ENCODE data around the gene TEX10. TPM values are rescaled to one million over a fixed set of nuclear protein-coding genes. Genes with fewer than 3 reads are reported as not detected.
"Not testable (repeated sequence)": the region's sequence is repeated elsewhere in the genome, so short reads cannot be mapped to it uniquely, and the experiment has no call there.

TEX10 gene
- total RNA-seq (10 to 100 TPM; 25.2 to 33.5 TPM), polyA plus RNA-seq (ENCODE audit: insufficient read length in 2 of 2) (10 to 100 TPM; 24.9 to 26.0 TPM)
- long read RNA-seq, donor 1, full-length matches to known transcripts: 10 of 16 reads
- long read RNA-seq, donor 1, partial matches to known transcripts: 6 of 16 reads
- long read RNA-seq, donor 1, other reads (novel, unspliced or antisense): 0 of 16 reads
- long read RNA-seq, donor 2, partial matches to known transcripts: 0 of 1 reads
- long read RNA-seq, donor 2, other reads (novel, unspliced or antisense): 0 of 1 reads
- long read RNA-seq, donor 3, full-length matches to known transcripts: 2 of 10 reads
- long read RNA-seq, donor 3, partial matches to known transcripts: 8 of 10 reads
- long read RNA-seq, donor 3, other reads (novel, unspliced or antisense): 0 of 10 reads
- long read RNA-seq, donor 4, full-length matches to known transcripts: 11 of 28 reads
- long read RNA-seq, donor 4, partial matches to known transcripts: 17 of 28 reads
- long read RNA-seq, donor 4, other reads (novel, unspliced or antisense): 0 of 28 reads

DNA sequence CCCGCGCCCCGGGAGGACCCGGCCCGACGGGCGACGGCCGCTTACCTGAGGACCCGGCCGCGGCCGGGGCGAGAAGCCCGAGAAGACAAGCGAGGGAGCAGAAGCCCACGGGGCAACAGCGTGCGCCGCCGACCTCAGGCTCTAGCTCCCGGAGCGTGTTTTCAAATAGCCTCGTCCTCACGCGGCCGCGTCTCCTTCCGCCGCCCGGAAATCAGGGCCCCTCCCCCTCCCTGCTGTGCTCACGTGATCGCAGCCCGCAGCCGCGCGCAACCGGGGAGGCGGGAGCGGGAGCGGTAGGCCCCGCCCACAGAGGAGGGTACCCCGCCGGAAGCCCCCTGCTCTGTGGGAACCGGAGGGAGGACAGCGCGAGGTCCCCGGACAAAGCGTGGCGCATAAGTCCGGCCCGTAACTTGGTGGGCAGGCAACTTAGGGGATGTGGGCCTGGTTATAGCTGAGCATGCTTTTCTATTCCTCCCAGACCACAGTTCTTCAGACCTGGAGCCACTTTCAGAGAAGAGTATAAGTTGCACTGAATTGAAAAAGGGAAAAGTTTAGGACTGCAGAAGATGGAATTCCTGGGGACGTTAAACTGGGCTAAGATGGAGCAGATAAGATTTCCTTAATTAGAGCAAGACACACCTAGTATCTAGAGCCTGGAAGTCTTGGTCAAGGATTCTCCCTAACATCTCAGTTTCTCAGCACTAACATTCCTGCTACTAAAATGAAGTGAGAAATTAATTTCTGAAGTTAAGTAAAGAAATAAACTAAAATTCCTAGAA, at the start of gene TEX10:
TEX10 (minus strand) TSS at position 216 of the 779 bp plus-strand sequence. CDS start 3,579 bp downstream, outside the sequence.
- peak; percentile 80 to 97 (median 85) for DNase-seq (ENCODE audit: low read depth in 4 of 6, low spot score in 6 of 6)
- Histone ChIP-seq H3K27me3 (ENCODE audit: control insufficient read depth, insufficient read depth, low read length) (no peaks in the 10 kb centered on the region), H3K4me3 (ENCODE audit: low read depth, low read length) (peak within 1 kb of the TSS; percentile 79), H3K9me3 (ENCODE audit: control insufficient read depth, insufficient read depth, low read length) (no peaks in the 10 kb centered on the region), H3K36me3 (ENCODE audit: control insufficient read depth, insufficient read depth, low read length) (no peaks in the 10 kb centered on the region), H3K27ac (ENCODE audit: low read depth, low read length) (peak within 1 kb of the TSS; percentile 77), H3K4me1 (ENCODE audit: control insufficient read depth, insufficient read depth, low read length) (no peaks in the 10 kb centered on the region)
- WGBS (ENCODE audit: insufficient coverage): under 1% methylated on average over 51 of the region's 53 CpGs

- H3K36me3 ChIP-seq (ENCODE audit: control insufficient read depth, insufficient read depth, low read length): no peaks in the 10 kb centered on the region
Measured at GRCh38 chr9:100401042-100401441, 48.3 kb upstream of the TEX10 start.

DNA sequence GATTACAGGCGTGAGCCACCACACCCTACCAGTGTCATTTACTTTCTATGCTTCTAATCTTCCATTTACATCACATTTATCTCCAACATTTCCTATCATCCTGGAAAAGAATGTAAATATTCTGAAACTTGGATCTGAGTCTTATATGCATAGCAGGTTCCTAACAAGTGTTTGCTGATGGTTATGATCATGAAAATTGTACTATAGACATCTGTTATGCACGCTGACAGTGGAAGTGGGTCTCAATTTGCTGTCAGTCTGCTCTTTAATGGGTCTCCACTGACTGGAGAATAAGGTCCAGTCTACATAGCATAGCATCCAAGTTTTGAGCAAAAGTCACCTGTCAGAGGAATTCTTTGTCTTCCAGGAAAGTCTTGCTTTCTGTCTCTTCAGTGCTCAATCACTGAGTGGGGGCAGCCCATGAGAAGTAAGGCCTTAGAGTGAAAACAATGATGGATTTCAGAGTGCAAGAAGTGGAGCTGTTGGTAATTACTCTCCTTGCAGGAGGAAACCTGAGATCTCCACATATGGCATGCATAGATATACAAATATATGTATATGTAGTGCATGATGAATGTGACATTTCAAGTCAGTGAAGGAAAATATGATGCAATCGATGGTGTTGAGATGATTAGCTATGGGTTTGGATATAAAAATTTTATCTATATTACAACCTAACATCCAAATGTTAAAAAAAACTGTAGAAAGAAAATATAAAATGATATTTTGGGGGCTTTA, 45.0 kb upstream of the TEX10 start:
- Histone ChIP-seq H3K9me3 (ENCODE audit: control insufficient read depth, insufficient read depth, low read length) (no peaks in the 10 kb centered on the region), H3K27ac (ENCODE audit: low read depth, low read length) (no peak overlapping the region), H3K27me3 (ENCODE audit: control insufficient read depth, insufficient read depth, low read length) (no peaks in the 10 kb centered on the region), H3K4me1 (ENCODE audit: control insufficient read depth, insufficient read depth, low read length) (no peaks in the 10 kb centered on the region), H3K36me3 (ENCODE audit: control insufficient read depth, insufficient read depth, low read length) (no peaks in the 10 kb centered on the region), H3K4me3 (ENCODE audit: low read depth, low read length) (no peak overlapping the region)
- 100% methylated on average over 1 of the region's 3 CpGs for WGBS (ENCODE audit: insufficient coverage)
- no peak for DNase-seq (ENCODE audit: low read depth in 4 of 6, low spot score in 6 of 6)

More at GRCh38 chr9:100401042-100401441, 48.3 kb upstream of the TEX10 start:
- WGBS (ENCODE audit: insufficient coverage): 86% methylated on average over 1 of the region's 1 CpG
- no peak for DNase-seq (ENCODE audit: low read depth in 4 of 6, low spot score in 6 of 6)
- H3K4me1 ChIP-seq (ENCODE audit: control insufficient read depth, insufficient read depth, low read length): no peaks in the 10 kb centered on the region
- H3K9me3 ChIP-seq (ENCODE audit: control insufficient read depth, insufficient read depth, low read length): no peaks in the 10 kb centered on the region
- no peaks in the 10 kb centered on the region for H3K27me3 ChIP-seq (ENCODE audit: control insufficient read depth, insufficient read depth, low read length)
- H3K4me3 ChIP-seq (ENCODE audit: low read depth, low read length): no peak overlapping the region
- H3K27ac ChIP-seq (ENCODE audit: low read depth, low read length): no peak overlapping the region

DNA sequence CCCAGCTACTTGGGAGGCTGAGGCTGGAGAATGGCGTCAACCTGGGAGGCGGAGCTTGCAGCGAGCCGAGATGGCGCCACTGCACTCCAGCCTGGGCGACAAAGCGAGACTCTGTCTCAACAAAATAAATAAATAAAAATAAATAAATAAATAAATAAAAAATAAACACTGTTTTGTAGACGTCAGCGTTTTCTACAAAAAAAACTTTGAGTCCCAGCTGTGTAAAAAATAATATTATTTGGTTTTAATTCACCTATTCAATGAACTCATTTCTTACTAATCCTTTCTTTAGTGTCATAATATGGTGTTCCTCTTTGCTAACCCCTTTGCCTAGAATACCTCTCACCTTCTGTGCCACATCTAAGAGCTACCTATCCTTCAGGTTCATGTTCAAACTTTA, 44.0 kb upstream of the TEX10 start:
- Histone ChIP-seq H3K36me3 (ENCODE audit: control insufficient read depth, insufficient read depth, low read length) (no peaks in the 10 kb centered on the region), H3K9me3 (ENCODE audit: control insufficient read depth, insufficient read depth, low read length) (no peaks in the 10 kb centered on the region), H3K27ac (ENCODE audit: low read depth, low read length) (no peak overlapping the region), H3K4me3 (ENCODE audit: low read depth, low read length) (no peak overlapping the region), H3K27me3 (ENCODE audit: control insufficient read depth, insufficient read depth, low read length) (no peaks in the 10 kb centered on the region), H3K4me1 (ENCODE audit: control insufficient read depth, insufficient read depth, low read length) (no peaks in the 10 kb centered on the region)
- WGBS (ENCODE audit: insufficient coverage): no CpG with 5 or more reads among the region's 9 CpGs
- DNase-seq (ENCODE audit: low read depth in 4 of 6, low spot score in 6 of 6): no peak

GRCh38 chr9:100394816-100395215, 42.1 kb upstream of the TEX10 start:
- no peaks in the 10 kb centered on the region for H3K4me1 ChIP-seq (ENCODE audit: control insufficient read depth, insufficient read depth, low read length)
- WGBS (ENCODE audit: insufficient coverage): no CpG with 5 or more reads among the region's 2 CpGs
- no peak overlapping the region for H3K27ac ChIP-seq (ENCODE audit: low read depth, low read length)
- no peaks in the 10 kb centered on the region for H3K27me3 ChIP-seq (ENCODE audit: control insufficient read depth, insufficient read depth, low read length)
- peaks cover 3% of the 10 kb centered on the region for H3K36me3 ChIP-seq (ENCODE audit: control insufficient read depth, insufficient read depth, low read length)
- no peak overlapping the region for H3K4me3 ChIP-seq (ENCODE audit: low read depth, low read length)
- no peak for DNase-seq (ENCODE audit: low read depth in 4 of 6, low spot score in 6 of 6)
- H3K9me3 ChIP-seq (ENCODE audit: control insufficient read depth, insufficient read depth, low read length): no peaks in the 10 kb centered on the region

DNA sequence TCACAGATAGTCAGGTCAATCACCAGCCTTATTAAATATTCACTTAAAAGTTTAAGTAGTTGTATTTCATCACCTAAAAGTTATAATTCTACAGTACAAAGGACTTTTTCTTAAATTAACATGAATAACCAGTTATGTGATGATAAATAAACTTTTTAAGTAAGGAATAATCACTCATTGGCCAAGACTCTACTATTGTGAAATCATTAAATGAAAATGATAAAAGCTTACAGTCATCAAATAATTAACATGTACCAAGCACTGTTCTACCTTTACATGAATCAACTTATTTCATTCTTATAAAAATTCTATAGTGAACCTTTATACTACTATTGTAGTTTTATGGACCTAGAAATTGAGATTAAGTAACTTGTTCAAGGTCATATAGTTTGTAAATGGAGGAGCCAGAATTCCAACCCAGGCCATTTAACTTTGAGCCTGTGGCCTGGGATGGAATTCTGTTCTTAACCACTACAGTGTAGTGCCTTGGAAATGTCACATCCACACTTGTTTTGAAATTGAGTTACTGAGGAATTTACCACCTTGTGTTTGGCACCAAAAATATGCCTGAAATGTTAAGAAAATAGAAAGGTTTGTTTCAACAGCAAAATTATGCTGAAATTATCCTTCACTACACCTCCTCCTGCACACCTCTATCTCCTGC, 41.4 kb upstream of the TEX10 start:
- no peaks in the 10 kb centered on the region for H3K9me3 ChIP-seq (ENCODE audit: control insufficient read depth, insufficient read depth, low read length)
- H3K36me3 ChIP-seq (ENCODE audit: control insufficient read depth, insufficient read depth, low read length): peaks cover 3% of the 10 kb centered on the region
- no peaks in the 10 kb centered on the region for H3K27me3 ChIP-seq (ENCODE audit: control insufficient read depth, insufficient read depth, low read length)
- H3K4me1 ChIP-seq (ENCODE audit: control insufficient read depth, insufficient read depth, low read length): no peaks in the 10 kb centered on the region
- DNase-seq (ENCODE audit: low read depth in 4 of 6, low spot score in 6 of 6): no peak
- no peak overlapping the region for H3K27ac ChIP-seq (ENCODE audit: low read depth, low read length)
- H3K4me3 ChIP-seq (ENCODE audit: low read depth, low read length): no peak overlapping the region

GRCh38 chr9:100392989-100393388, 40.2 kb upstream of the TEX10 start:
- H3K9me3 ChIP-seq (ENCODE audit: control insufficient read depth, insufficient read depth, low read length); H3K4me1 ChIP-seq (ENCODE audit: control insufficient read depth, insufficient read depth, low read length); DNase-seq (ENCODE audit: low read depth in 4 of 6, low spot score in 6 of 6); H3K27me3 ChIP-seq (ENCODE audit: control insufficient read depth, insufficient read depth, low read length); H3K4me3 ChIP-seq (ENCODE audit: low read depth, low read length); H3K36me3 ChIP-seq (ENCODE audit: control insufficient read depth, insufficient read depth, low read length); H3K27ac ChIP-seq (ENCODE audit: low read depth, low read length): not testable (repeated sequence)
- WGBS (ENCODE audit: insufficient coverage): 97% methylated on average over 19 of the region's 21 CpGs

GRCh38 chr9:100379862-100380261, 27.1 kb upstream of the TEX10 start:
- H3K4me1 ChIP-seq (ENCODE audit: control insufficient read depth, insufficient read depth, low read length): no peaks in the 10 kb centered on the region
- WGBS (ENCODE audit: insufficient coverage): no CpG with 5 or more reads among the region's 4 CpGs

DNA sequence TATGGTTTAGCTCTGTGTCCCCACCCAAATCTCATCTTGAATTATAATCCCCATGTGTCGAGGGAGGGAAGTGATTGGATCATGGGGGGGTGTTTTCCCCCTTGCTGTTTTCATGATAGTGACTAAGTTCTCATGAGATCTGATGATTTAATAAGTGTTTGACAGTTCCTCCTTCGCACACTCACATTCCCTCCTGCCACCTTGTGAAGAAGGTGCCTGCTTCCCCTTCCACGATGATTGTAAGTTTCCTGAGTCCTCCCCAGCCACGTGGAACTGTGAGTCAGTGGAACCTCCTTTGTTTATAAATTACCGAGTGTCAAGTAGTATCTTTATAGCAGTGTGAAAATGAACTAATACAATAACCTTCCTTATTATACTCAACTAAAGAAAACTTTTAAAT, 24.3 kb upstream of the TEX10 start:
- DNase-seq (ENCODE audit: low read depth in 4 of 6, low spot score in 6 of 6): no peak
- WGBS (ENCODE audit: insufficient coverage): no CpG with 5 or more reads among the region's 5 CpGs
- Histone ChIP-seq H3K4me3 (ENCODE audit: low read depth, low read length) (no peak overlapping the region), H3K36me3 (ENCODE audit: control insufficient read depth, insufficient read depth, low read length) (no peaks in the 10 kb centered on the region), H3K27me3 (ENCODE audit: control insufficient read depth, insufficient read depth, low read length) (no peaks in the 10 kb centered on the region), H3K4me1 (ENCODE audit: control insufficient read depth, insufficient read depth, low read length) (no peaks in the 10 kb centered on the region), H3K9me3 (ENCODE audit: control insufficient read depth, insufficient read depth, low read length) (no peaks in the 10 kb centered on the region), H3K27ac (ENCODE audit: low read depth, low read length) (no peak overlapping the region)

More at GRCh38 chr9:100379862-100380261, 27.1 kb upstream of the TEX10 start:
- H3K4me3 ChIP-seq (ENCODE audit: low read depth, low read length): no peak overlapping the region
- H3K27me3 ChIP-seq (ENCODE audit: control insufficient read depth, insufficient read depth, low read length): no peaks in the 10 kb centered on the region
- H3K9me3 ChIP-seq (ENCODE audit: control insufficient read depth, insufficient read depth, low read length): no peaks in the 10 kb centered on the region
- no peak for DNase-seq (ENCODE audit: low read depth in 4 of 6, low spot score in 6 of 6)
- H3K27ac ChIP-seq (ENCODE audit: low read depth, low read length): no peak overlapping the region
- H3K36me3 ChIP-seq (ENCODE audit: control insufficient read depth, insufficient read depth, low read length): no peaks in the 10 kb centered on the region

Measured in spinal cord (tissue), 10 donors.